GM12891 (cell line): Measurements from ENCODE around the gene WFDC11.

Experiments used
- PAX5 ChIP-seq: IDR thresholded peaks from 2 replicates; pipeline ENCODE4 v1.6.1; 2011; ENCODE audit warnings: low read length, moderate library complexity, mild to moderate bottlenecking; ENCODE audit not compliant: insufficient read depth, severe bottlenecking
- POLR2A ChIP-seq: IDR thresholded peaks from 2 replicates; pipeline ENCODE4 v1.6.1; 2011; ENCODE audit warnings: low read depth, low read length, control low read depth
- POLR2AphosphoS5 ChIP-seq: IDR thresholded peaks from 2 replicates; pipeline ENCODE4 v1.6.1; 2011; ENCODE audit warnings: low read depth, low read length, control low read depth
- POU2F2 ChIP-seq: IDR thresholded peaks from 2 replicates; pipeline ENCODE4 v1.6.1; 2011; ENCODE audit warnings: low read depth, mild to moderate bottlenecking, control low read depth, low read length, moderate library complexity
- SPI1 ChIP-seq: IDR thresholded peaks from 2 replicates; pipeline ENCODE4 v1.6.1; 2011; ENCODE audit warnings: low read depth, low read length, control low read depth
- TAF1 ChIP-seq: IDR thresholded peaks from 2 replicates; pipeline ENCODE4 v1.6.1; 2011; ENCODE audit warnings: low read depth, low read length, control low read depth

GRCh38 chr20:45617591-45617990 lies 52.4 kb downstream of the WFDC11 start:
- no peak for TF ChIP-seq TAF1
- TF ChIP-seq PAX5: no peak
- no peak for TF ChIP-seq POLR2A
- TF ChIP-seq POLR2AphosphoS5: no peak
- TF ChIP-seq SPI1: no peak
- no peak for TF ChIP-seq POU2F2
